Hepatocyte (in vitro differentiated cells): ENCODE measurements around the gene CCDC126.

Source experiments
- CTCF ChIP-seq: fragments of 200-600 bp; sonication (generic); IDR thresholded peaks from 2 replicates; pipeline ENCODE4 v1.5.1; 2016; ENCODE audit warnings: antibody characterized with exemption, mild to moderate bottlenecking; ENCODE audit not compliant: poor library complexity
- EZH2 ChIP-seq: fragments of 200-600 bp; sonication (generic); IDR thresholded peaks from 2 replicates; pipeline ENCODE4 v1.6.1; 2016; ENCODE audit warnings: antibody characterized with exemption, mild to moderate bottlenecking, borderline replicate concordance

- TF ChIP-seq CTCF (no peak), EZH2 (no peak)
Measured at GRCh38 chr7:23658831-23659427, 61.7 kb downstream of the CCDC126 start.
